ENCODE data around the gene TBC1D4.
A peak's percentile ranks its signal among the peaks of the same experiment; 100 is the strongest.

The TBC1D4 gene

GRCh38 chr13:75486146-75487062, 4.4 kb upstream of the TBC1D4 start:
- Histone ChIP-seq H3K27me3 (ENCODE audit: insufficient read depth, low read length) (no peaks in the 10 kb centered on the region), H3K4me1 (ENCODE audit: control insufficient read depth, insufficient read depth, low read length, unreplicated experiment) (peaks cover 27% of the 10 kb centered on the region), H3K27ac (ENCODE audit: low read depth, low read length) (0 out of 2 replicates have a peak overlapping the region, but pooled peaks have one; percentile 19), H3K79me2 (ENCODE audit: control insufficient read depth, insufficient read depth, low read length, unreplicated experiment) (no peaks in the 10 kb centered on the region), H2AFZ (ENCODE audit: low read length, unreplicated experiment) (no peak overlapping the region), H3K36me3 (ENCODE audit: insufficient read depth, low read length) (no peaks in the 10 kb centered on the region), H3K4me3 (ENCODE audit: low read depth, low read length) (no peak overlapping the region)

GRCh38 chr13:75485286-75486062, 3.5 kb upstream of the TBC1D4 start:
- Histone ChIP-seq H3K4me3 (ENCODE audit: low read depth, low read length) (no peak overlapping the region), H2AFZ (ENCODE audit: low read length, unreplicated experiment) (no peak overlapping the region), H3K36me3 (ENCODE audit: insufficient read depth, low read length) (no peaks in the 10 kb centered on the region), H3K27ac (ENCODE audit: low read depth, low read length) (peak overlapping the region; percentile 19; the same call in 1 of the 2 replicates), H3K27me3 (ENCODE audit: insufficient read depth, low read length) (no peaks in the 10 kb centered on the region), H3K4me1 (ENCODE audit: control insufficient read depth, insufficient read depth, low read length, unreplicated experiment) (peaks cover 27% of the 10 kb centered on the region), H3K79me2 (ENCODE audit: control insufficient read depth, insufficient read depth, low read length, unreplicated experiment) (no peaks in the 10 kb centered on the region)

GRCh38 chr13:75482820-75483079, 781 bp upstream of the TBC1D4 start:
- Histone ChIP-seq H3K79me2 (ENCODE audit: control insufficient read depth, insufficient read depth, low read length, unreplicated experiment) (peaks cover 11% of the 10 kb centered on the region), H2AFZ (ENCODE audit: low read length, unreplicated experiment) (peak overlapping the region; percentile 38), H3K4me1 (ENCODE audit: control insufficient read depth, insufficient read depth, low read length, unreplicated experiment) (peaks cover 17% of the 10 kb centered on the region), H3K27me3 (ENCODE audit: insufficient read depth, low read length) (no peaks in the 10 kb centered on the region), H3K4me3 (ENCODE audit: low read depth, low read length) (peak overlapping the region; percentile 78), H3K36me3 (ENCODE audit: insufficient read depth, low read length) (no peaks in the 10 kb centered on the region), H3K27ac (ENCODE audit: low read depth, low read length) (peak overlapping the region; percentile 61)

- Histone ChIP-seq H3K36me3 (ENCODE audit: insufficient read depth, low read length) (no peaks in the 10 kb centered on the region), H3K27ac (ENCODE audit: low read depth, low read length) (no peak overlapping the region), H3K4me1 (ENCODE audit: control insufficient read depth, insufficient read depth, low read length, unreplicated experiment) (peaks cover 17% of the 10 kb centered on the region), H3K27me3 (ENCODE audit: insufficient read depth, low read length) (no peaks in the 10 kb centered on the region), H2AFZ (ENCODE audit: low read length, unreplicated experiment) (peak overlapping the region; percentile 38), H3K79me2 (ENCODE audit: control insufficient read depth, insufficient read depth, low read length, unreplicated experiment) (peaks cover 11% of the 10 kb centered on the region), H3K4me3 (ENCODE audit: low read depth, low read length) (peak overlapping the region; percentile 78)
Measured at GRCh38 chr13:75481176-75482069, 546 bp downstream of the TBC1D4 start.

- no peak overlapping the region for H3K27ac ChIP-seq (ENCODE audit: low read depth, low read length)
- peaks cover 12% of the 10 kb centered on the region for H3K4me1 ChIP-seq (ENCODE audit: control insufficient read depth, insufficient read depth, low read length, unreplicated experiment)
- peak overlapping the region; percentile 52 for H2AFZ ChIP-seq (ENCODE audit: low read length, unreplicated experiment)
- no peaks in the 10 kb centered on the region for H3K36me3 ChIP-seq (ENCODE audit: insufficient read depth, low read length)
- H3K27me3 ChIP-seq (ENCODE audit: insufficient read depth, low read length): no peaks in the 10 kb centered on the region
- peaks cover 11% of the 10 kb centered on the region for H3K79me2 ChIP-seq (ENCODE audit: control insufficient read depth, insufficient read depth, low read length, unreplicated experiment)
- peak overlapping the region; percentile 78 for H3K4me3 ChIP-seq (ENCODE audit: low read depth, low read length)
Measured at GRCh38 chr13:75480671-75481175, 1.2 kb downstream of the TBC1D4 start.

- Histone ChIP-seq H3K27me3 (ENCODE audit: insufficient read depth, low read length) (no peaks in the 10 kb centered on the region), H3K4me1 (ENCODE audit: control insufficient read depth, insufficient read depth, low read length, unreplicated experiment) (peaks cover 6% of the 10 kb centered on the region), H3K79me2 (ENCODE audit: control insufficient read depth, insufficient read depth, low read length, unreplicated experiment) (peaks cover 11% of the 10 kb centered on the region), H3K27ac (ENCODE audit: low read depth, low read length) (no peak overlapping the region), H2AFZ (ENCODE audit: low read length, unreplicated experiment) (no peak overlapping the region), H3K36me3 (ENCODE audit: insufficient read depth, low read length) (no peaks in the 10 kb centered on the region), H3K4me3 (ENCODE audit: low read depth, low read length) (peak overlapping the region; percentile 78; the same call in 1 of the 2 replicates)
Measured at GRCh38 chr13:75479102-75479740, 2.7 kb downstream of the TBC1D4 start.

- Histone ChIP-seq H3K27ac (ENCODE audit: low read depth, low read length) (no peak overlapping the region), H2AFZ (ENCODE audit: low read length, unreplicated experiment) (no peak overlapping the region), H3K36me3 (ENCODE audit: insufficient read depth, low read length) (no peaks in the 10 kb centered on the region), H3K4me3 (ENCODE audit: low read depth, low read length) (no peak overlapping the region), H3K27me3 (ENCODE audit: insufficient read depth, low read length) (no peaks in the 10 kb centered on the region), H3K79me2 (ENCODE audit: control insufficient read depth, insufficient read depth, low read length, unreplicated experiment) (peaks cover 11% of the 10 kb centered on the region), H3K4me1 (ENCODE audit: control insufficient read depth, insufficient read depth, low read length, unreplicated experiment) (peaks cover 6% of the 10 kb centered on the region)
Measured at GRCh38 chr13:75478659-75479058, 3.3 kb downstream of the TBC1D4 start.

- H3K4me1 ChIP-seq (ENCODE audit: control insufficient read depth, insufficient read depth, low read length, unreplicated experiment): no peaks in the 10 kb centered on the region
- H3K79me2 ChIP-seq (ENCODE audit: control insufficient read depth, insufficient read depth, low read length, unreplicated experiment): peaks cover 15% of the 10 kb centered on the region
- no peaks in the 10 kb centered on the region for H3K27me3 ChIP-seq (ENCODE audit: insufficient read depth, low read length)
- H2AFZ ChIP-seq (ENCODE audit: low read length, unreplicated experiment): no peak overlapping the region
- H3K4me3 ChIP-seq (ENCODE audit: low read depth, low read length): no peak overlapping the region
- no peak overlapping the region for H3K27ac ChIP-seq (ENCODE audit: low read depth, low read length)
- H3K36me3 ChIP-seq (ENCODE audit: insufficient read depth, low read length): no peaks in the 10 kb centered on the region
Measured at GRCh38 chr13:75474956-75475355, 7.0 kb downstream of the TBC1D4 start.

GRCh38 chr13:75473468-75473867, 8.5 kb downstream of the TBC1D4 start:
- H3K27ac ChIP-seq (ENCODE audit: low read depth, low read length): no peak overlapping the region
- H3K36me3 ChIP-seq (ENCODE audit: insufficient read depth, low read length): no peaks in the 10 kb centered on the region
- H3K4me1 ChIP-seq (ENCODE audit: control insufficient read depth, insufficient read depth, low read length, unreplicated experiment): no peaks in the 10 kb centered on the region
- no peaks in the 10 kb centered on the region for H3K27me3 ChIP-seq (ENCODE audit: insufficient read depth, low read length)
- H2AFZ ChIP-seq (ENCODE audit: low read length, unreplicated experiment): peak overlapping the region; percentile 18
- peak overlapping the region; percentile 45; the same call in 1 of the 2 replicates for H3K4me3 ChIP-seq (ENCODE audit: low read depth, low read length)
- peaks cover 10% of the 10 kb centered on the region for H3K79me2 ChIP-seq (ENCODE audit: control insufficient read depth, insufficient read depth, low read length, unreplicated experiment)

- Histone ChIP-seq H3K79me2 (ENCODE audit: control insufficient read depth, insufficient read depth, low read length, unreplicated experiment) (peaks cover 13% of the 10 kb centered on the region), H2AFZ (ENCODE audit: low read length, unreplicated experiment) (no peak overlapping the region), H3K4me1 (ENCODE audit: control insufficient read depth, insufficient read depth, low read length, unreplicated experiment) (peaks cover 8% of the 10 kb centered on the region), H3K27ac (ENCODE audit: low read depth, low read length) (no peak overlapping the region), H3K4me3 (ENCODE audit: low read depth, low read length) (no peak overlapping the region), H3K27me3 (ENCODE audit: insufficient read depth, low read length) (no peaks in the 10 kb centered on the region), H3K36me3 (ENCODE audit: insufficient read depth, low read length) (no peaks in the 10 kb centered on the region)
Measured at GRCh38 chr13:75470676-75471075, 11.3 kb downstream of the TBC1D4 start.

All from ACC112 (cell line).